A549 (cell line): ENCODE results near the gene CALML5. TPM values are rescaled to one million over a fixed set of nuclear protein-coding genes. Genes with fewer than 3 reads are reported as not detected.

Experiments used
- ATAC-seq, 2 experiments: fragments of 200-7000 bp in 1 of 2; fragments of >200 bp in 1 of 2; cut with Nextera tagmentation in 1 of 2; cut with Tn5 transposase in 1 of 2; 3 replicates each; pipeline versions ENCODE4 v1.8.0 to v1.9.1; 2018 to 2020; ENCODE audit warnings: mild to moderate bottlenecking in 1 of 2, moderate library complexity in 1 of 2
- CTCF ChIA-PET: fragments of 300-600 bp; sonication (Branson Sonifier 250); formaldehyde crosslinking; extraction: SDS; loops from one replicate; lab custom pipeline; 2021; ENCODE audit warnings: antibody characterized with exemption, inconsistent platforms; lab: Yijun Ruan, JAX
- POLR2A ChIA-PET: fragments of 350-600 bp; formaldehyde crosslinking; extraction: SDS; loops from one replicate; lab custom pipeline; 2021; ENCODE audit warnings: antibody characterized with exemption, inconsistent platforms; lab: Yijun Ruan, JAX
- DNase-seq, 2 experiments: peaks; one replicate each; pipeline versions ENCODE4 v3.0.0 to v3.0.0-alpha.2; 2011 to 2016; ENCODE audit warnings: low read depth in 1 of 2, low spot score in 1 of 2
- FAIRE-seq: peaks from 2 replicates; lab custom pipeline; 2011; peaks lifted over from hg19 to GRCh38; lab: Jason Lieb, UNC
- H3K27ac ChIP-seq, 2 experiments: fragments of >200 bp; sonication (Bioruptor Twin); formaldehyde crosslinking; 3 replicates each; pipeline ENCODE4 v1.5.1; 2016 to 2017
- H3K4me1 ChIP-seq: fragments of >200 bp; sonication (Bioruptor Twin); formaldehyde crosslinking; 3 replicates; pipeline ENCODE4 v1.6.1; 2016
- H3K4me2 ChIP-seq: fragments of >200 bp; sonication (Bioruptor Twin); formaldehyde crosslinking; 3 replicates; pipeline ENCODE4 v1.6.1; 2016
- H3K4me3 ChIP-seq: fragments of >200 bp; sonication (Bioruptor Twin); formaldehyde crosslinking; 3 replicates; pipeline ENCODE4 v1.5.1; 2016
- H3K9me3 ChIP-seq: fragments of >200 bp; sonication (Bioruptor Twin); formaldehyde crosslinking; 3 replicates; pipeline ENCODE4 v1.6.1; 2016
- BHLHE40 ChIP-seq: IDR thresholded peaks from 2 replicates; pipeline ENCODE4 v1.6.1; 2012; ENCODE audit warnings: low read depth, low read length, inconsistent platforms
- CBX2 ChIP-seq: fragments of 200-600 bp; sonication (generic); IDR thresholded peaks from 2 replicates; pipeline ENCODE4 v1.6.1; 2016; ENCODE audit warnings: low read depth, mild to moderate bottlenecking, borderline replicate concordance
- EP300 ChIP-seq, 2 experiments: fragments of >200 bp; sonication (Bioruptor Twin); formaldehyde crosslinking; IDR thresholded peaks; 2 replicates in 1 of 2; 3 replicates in 1 of 2; pipeline ENCODE4 v1.6.1; 2016 to 2017
- FOSL2 ChIP-seq, 2 experiments: fragments of 450-650 bp in 1 of 2; fragments of >200 bp in 1 of 2; sonication (Bioruptor Twin) in 1 of 2; formaldehyde crosslinking; IDR thresholded peaks; 2 replicates each; pipeline versions ENCODE4 v1.5.0 to v1.6.1; 2016 to 2020; ENCODE audit warnings: mild to moderate bottlenecking in 1 of 2, moderate library complexity in 1 of 2
- FOXS1 ChIP-seq: fragments of 250-450 bp; sonication (Bioruptor Pico); IDR thresholded peaks from 2 replicates; pipeline ENCODE4 v1.5.0; 2020; ENCODE audit warnings: mild to moderate bottlenecking, moderate library complexity
- HDAC2 ChIP-seq: fragments of 200-600 bp; sonication (generic); IDR thresholded peaks from 2 replicates; pipeline ENCODE4 v1.6.1; 2016
- HOXB13 ChIP-seq: fragments of 250-450 bp; sonication (Bioruptor Pico); IDR thresholded peaks from 2 replicates; pipeline ENCODE4 v1.5.0; 2020; ENCODE audit warnings: low read depth, mild to moderate bottlenecking, moderate library complexity
- HOXB5 ChIP-seq: fragments of 250-450 bp; sonication (Bioruptor Pico); IDR thresholded peaks from 2 replicates; pipeline ENCODE4 v1.5.0; 2020; ENCODE audit warnings: mild to moderate bottlenecking, moderate library complexity
- MAFK ChIP-seq: fragments of 450-650 bp; IDR thresholded peaks from 2 replicates; pipeline ENCODE4 v1.6.1; 2014; ENCODE audit not compliant: partially characterized antibody
- MYC ChIP-seq: IDR thresholded peaks from 2 replicates; pipeline ENCODE4 v1.6.1; 2012; ENCODE audit warnings: mild to moderate bottlenecking, inconsistent platforms, low read length, improper control_type of control experiment, borderline replicate concordance
- NR3C1 ChIP-seq: fragments of >200 bp; sonication (Bioruptor Twin); formaldehyde crosslinking; IDR thresholded peaks from 3 replicates; pipeline ENCODE4 v1.6.1; 2017
- POLR2AphosphoS2 ChIP-seq: conservative IDR thresholded peaks from 2 replicates; pipeline ENCODE4 v1.6.1; 2012; ENCODE audit warnings: low read length, improper control_type of control experiment, inconsistent platforms
- RAD21 ChIP-seq, 2 experiments: fragments of >200 bp in 1 of 2; sonication (Bioruptor Twin) in 1 of 2; formaldehyde crosslinking in 1 of 2; IDR thresholded peaks in 1 of 2; conservative IDR thresholded peaks in 1 of 2; 2 replicates in 1 of 2; 3 replicates in 1 of 2; pipeline ENCODE4 v1.6.1; 2012 to 2018; ENCODE audit warnings: inconsistent platforms in 1 of 2
- RCOR1 ChIP-seq: fragments of 150-350 bp; IDR thresholded peaks from 2 replicates; pipeline ENCODE4 v1.6.1; 2014; ENCODE audit warnings: antibody characterized with exemption, low read length, low read depth
- RFX5 ChIP-seq: fragments of 450-650 bp; IDR thresholded peaks from 2 replicates; pipeline ENCODE4 v1.7.1; 2014; ENCODE audit warnings: antibody characterized with exemption, mild to moderate bottlenecking, moderate library complexity
- SMC3 ChIP-seq: fragments of >200 bp; sonication (Bioruptor Twin); formaldehyde crosslinking; IDR thresholded peaks from 3 replicates; pipeline ENCODE4 v1.6.1; 2018; ENCODE audit warnings: inconsistent platforms
- SREBF2 ChIP-seq: fragments of 450-650 bp; IDR thresholded peaks from 2 replicates; pipeline ENCODE4 v1.6.1; 2014; ENCODE audit warnings: mild to moderate bottlenecking, moderate library complexity
- ZSCAN20 ChIP-seq: fragments of 250-450 bp; sonication (Bioruptor Pico); IDR thresholded peaks from 2 replicates; pipeline ENCODE4 v1.8.0; 2022; ENCODE audit warnings: mild to moderate bottlenecking, moderate library complexity
- WGBS: methylation state at CpG from one replicate; pipeline ENCODE4 v1.1.6; 2017; ENCODE audit errors: missing lambda C conversion rate; 5-methylcytosine and 5-hydroxymethylcytosine counted together
- polyA plus RNA-seq, 4 experiments: library from polyadenylated mRNA; depleted of rRNA in 3 of 4; stranded (reverse); fragments of >200 nt; fragmentation: RNase III in 1 of 4; extraction: RNeasy Plus Mini Kit Qiagen cat#74134 plus additional on column Dnase treatment in 1 of 4; gene quantifications; 2 replicates in 3 of 4; 3 replicates in 1 of 4; pipeline ENCODE4 v1.2.3, GENCODE V29; 2011 to 2017
- TF ChIP-seq, protein P1 (sequence below): fragments of 450-650 bp; IDR thresholded peaks from 2 replicates; pipeline ENCODE4 v1.6.1; 2014; ENCODE audit warnings: antibody characterized with exemption
- TF ChIP-seq, protein P2 (sequence below): IDR thresholded peaks from 2 replicates; pipeline ENCODE4 v1.6.1; 2012
- TF ChIP-seq, protein P3 (sequence below): fragments of 150-350 bp; IDR thresholded peaks from 2 replicates; pipeline ENCODE4 v1.6.1; 2014; ENCODE audit warnings: low read depth, mild to moderate bottlenecking, low read length
- TF ChIP-seq, protein P4 (sequence below): fragments of 250-450 bp; sonication (Bioruptor Pico); IDR thresholded peaks from 2 replicates; pipeline ENCODE4 v1.5.0; 2020; ENCODE audit warnings: low read depth, mild to moderate bottlenecking, moderate library complexity
- TF ChIP-seq, protein P5 (sequence below): fragments of >200 bp; sonication (Bioruptor Twin); formaldehyde crosslinking; IDR thresholded peaks from 2 replicates; pipeline ENCODE4 v1.6.1; 2016

CALML5 gene
- polyA plus RNA-seq, 2 of the 4 experiments (the other 2 are of a cell fraction): not detected

DNA sequence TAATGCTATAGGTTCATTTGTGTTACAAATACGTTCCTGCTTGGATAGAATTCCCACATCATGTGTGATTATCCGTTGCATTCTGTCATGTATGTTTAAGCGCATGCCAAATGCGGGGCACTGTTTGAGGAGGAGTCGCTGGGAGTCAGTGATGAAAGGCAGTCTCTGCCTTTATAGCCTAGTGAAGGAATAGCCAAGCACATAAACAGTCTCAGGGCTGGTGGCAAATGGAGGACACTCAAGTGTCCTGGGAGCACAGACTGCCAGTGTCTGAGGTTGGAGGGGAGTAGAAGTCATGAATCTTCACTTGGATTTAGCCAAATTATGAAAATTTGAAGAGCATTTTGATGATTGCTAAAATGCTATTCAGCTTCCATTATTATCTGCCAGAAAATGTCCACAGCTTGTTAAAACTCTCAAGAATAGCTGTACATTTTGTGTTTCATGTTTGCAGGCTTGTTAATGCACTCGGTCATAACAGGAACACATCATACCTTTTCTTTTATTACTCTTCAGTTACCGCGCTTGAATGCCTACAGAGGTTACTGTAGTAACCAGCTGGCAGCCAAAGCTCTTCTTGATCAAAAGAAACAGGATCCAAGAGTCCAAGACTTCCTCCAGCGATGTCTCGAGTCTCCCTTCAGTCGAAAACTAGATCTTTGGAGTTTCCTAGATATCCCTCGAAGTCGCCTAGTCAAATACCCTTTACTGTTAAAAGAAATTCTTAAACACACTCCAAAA lies 45.5 kb downstream of the CALML5 start:
- WGBS: 92% methylated on average over 13 of the region's 13 CpGs
- CTCF ChIA-PET: interaction anchor here (1.3 to 3.8 kb wide), 4 partner anchors 9 to 175 kb away, joined by 3 to 29 read pairs (median 4); no protein-coding TSS in a partner anchor

DNA sequence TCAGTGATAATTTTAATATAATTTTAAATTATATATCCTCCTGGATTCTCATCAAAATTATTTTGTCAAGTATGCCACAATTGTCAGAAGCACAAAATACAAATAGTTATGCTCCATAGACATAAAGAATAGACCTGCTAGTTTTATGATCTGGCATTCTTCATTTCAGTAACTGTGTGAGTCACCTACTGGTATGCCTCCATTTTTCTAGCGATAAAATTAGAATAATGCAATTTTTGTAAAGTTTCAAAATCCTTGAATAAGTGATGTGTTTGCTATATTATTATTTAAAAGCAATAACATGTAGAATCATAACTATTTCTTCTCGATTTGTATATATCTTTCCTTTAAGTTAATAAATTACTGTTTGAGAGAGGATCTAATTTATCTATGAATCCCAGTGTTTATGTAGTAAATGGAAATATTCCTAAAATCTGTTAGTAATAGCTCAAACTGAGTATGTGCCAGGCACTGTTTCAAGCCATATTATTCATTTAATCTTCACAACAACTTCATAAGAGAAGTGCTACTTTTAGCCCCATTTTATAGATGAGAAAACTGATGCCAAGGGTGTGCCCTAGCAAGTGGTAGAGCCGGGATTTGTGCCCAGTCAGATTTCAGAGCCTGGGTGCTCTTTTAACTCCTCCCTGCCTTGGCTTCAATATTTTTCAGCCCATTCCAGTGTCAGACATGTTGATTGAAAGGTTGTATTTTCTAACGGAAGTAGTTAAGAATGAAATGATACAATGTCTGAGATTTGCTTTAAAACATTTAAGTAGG lies 48.6 kb downstream of the CALML5 start:
- Histone ChIP-seq H3K4me1 (peaks cover 36% of the 10 kb centered on the region), H3K9me3 (no peaks in the 10 kb centered on the region), H3K4me2 (peak overlapping the region; percentile 85), H3K27ac (no peak overlapping the region)
- ChIA-PET CTCF (interaction anchor here (1.2 to 1.3 kb wide), 3 partner anchors 108 to 172 kb away, joined by 3 to 5 read pairs (median 4); no protein-coding TSS in a partner anchor), POLR2A (no interaction called here)
- FAIRE-seq: no peak
- ATAC-seq: no peak
- no peak for DNase-seq
- no peak for TF ChIP-seq CBX2
- no peak for TF ChIP-seq RCOR1
- no peak for TF ChIP-seq FOSL2 (IDR thresholded peaks at IDR 0.05)
- TF ChIP-seq FOSL2 (CRISPR knock-in tag; IDR thresholded peaks at IDR 0.05): no peak
- 0 out of 2 replicates have a peak, but pooled peaks have one; percentile 52 for TF ChIP-seq HDAC2
- no peak for TF ChIP-seq ZSCAN20
- TF ChIP-seq, protein P1, sequence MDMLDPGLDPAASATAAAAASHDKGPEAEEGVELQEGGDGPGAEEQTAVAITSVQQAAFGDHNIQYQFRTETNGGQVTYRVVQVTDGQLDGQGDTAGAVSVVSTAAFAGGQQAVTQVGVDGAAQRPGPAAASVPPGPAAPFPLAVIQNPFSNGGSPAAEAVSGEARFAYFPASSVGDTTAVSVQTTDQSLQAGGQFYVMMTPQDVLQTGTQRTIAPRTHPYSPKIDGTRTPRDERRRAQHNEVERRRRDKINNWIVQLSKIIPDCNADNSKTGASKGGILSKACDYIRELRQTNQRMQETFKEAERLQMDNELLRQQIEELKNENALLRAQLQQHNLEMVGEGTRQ: no peak
- TF ChIP-seq, all 56 proteins: peak for 1
- 85% methylated on average over 4 of the region's 4 CpGs for WGBS
- H3K4me3 ChIP-seq: no peak overlapping the region

More for the DNA sequence above, 45.5 kb downstream of the CALML5 start:
- DNase-seq (no peak), FAIRE-seq (no peak), ATAC-seq (no peak)
- H3K4me1 ChIP-seq: peaks cover 29% of the 10 kb centered on the region; the same call in 2 of the 3 replicates
- no peak for TF ChIP-seq NR3C1
- TF ChIP-seq FOXS1 (CRISPR knock-in tag): no peak
- TF ChIP-seq POLR2AphosphoS2: no peak
- TF ChIP-seq MYC: no peak
- TF ChIP-seq SMC3: no peak
- TF ChIP-seq, protein P2, sequence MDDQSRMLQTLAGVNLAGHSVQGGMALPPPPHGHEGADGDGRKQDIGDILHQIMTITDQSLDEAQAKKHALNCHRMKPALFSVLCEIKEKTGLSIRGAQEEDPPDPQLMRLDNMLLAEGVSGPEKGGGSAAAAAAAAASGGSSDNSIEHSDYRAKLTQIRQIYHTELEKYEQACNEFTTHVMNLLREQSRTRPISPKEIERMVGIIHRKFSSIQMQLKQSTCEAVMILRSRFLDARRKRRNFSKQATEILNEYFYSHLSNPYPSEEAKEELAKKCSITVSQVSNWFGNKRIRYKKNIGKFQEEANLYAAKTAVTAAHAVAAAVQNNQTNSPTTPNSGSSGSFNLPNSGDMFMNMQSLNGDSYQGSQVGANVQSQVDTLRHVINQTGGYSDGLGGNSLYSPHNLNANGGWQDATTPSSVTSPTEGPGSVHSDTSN: no peak
- TF ChIP-seq, protein P3, sequence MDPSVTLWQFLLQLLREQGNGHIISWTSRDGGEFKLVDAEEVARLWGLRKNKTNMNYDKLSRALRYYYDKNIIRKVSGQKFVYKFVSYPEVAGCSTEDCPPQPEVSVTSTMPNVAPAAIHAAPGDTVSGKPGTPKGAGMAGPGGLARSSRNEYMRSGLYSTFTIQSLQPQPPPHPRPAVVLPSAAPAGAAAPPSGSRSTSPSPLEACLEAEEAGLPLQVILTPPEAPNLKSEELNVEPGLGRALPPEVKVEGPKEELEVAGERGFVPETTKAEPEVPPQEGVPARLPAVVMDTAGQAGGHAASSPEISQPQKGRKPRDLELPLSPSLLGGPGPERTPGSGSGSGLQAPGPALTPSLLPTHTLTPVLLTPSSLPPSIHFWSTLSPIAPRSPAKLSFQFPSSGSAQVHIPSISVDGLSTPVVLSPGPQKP: no peak
- no peak for TF ChIP-seq HOXB5
- TF ChIP-seq RFX5: no peak
- TF ChIP-seq EP300 (IDR thresholded peaks at IDR 0.05): no peak
- no peak for TF ChIP-seq BHLHE40
- TF ChIP-seq HOXB13: no peak
- no peak for TF ChIP-seq RAD21 (conservative IDR thresholded peaks at IDR 0.05 in 1 of 2, IDR thresholded peaks at IDR 0.05 in 1 of 2)
- TF ChIP-seq SREBF2: no peak
- TF ChIP-seq MAFK: no peak
- TF ChIP-seq, protein P4, sequence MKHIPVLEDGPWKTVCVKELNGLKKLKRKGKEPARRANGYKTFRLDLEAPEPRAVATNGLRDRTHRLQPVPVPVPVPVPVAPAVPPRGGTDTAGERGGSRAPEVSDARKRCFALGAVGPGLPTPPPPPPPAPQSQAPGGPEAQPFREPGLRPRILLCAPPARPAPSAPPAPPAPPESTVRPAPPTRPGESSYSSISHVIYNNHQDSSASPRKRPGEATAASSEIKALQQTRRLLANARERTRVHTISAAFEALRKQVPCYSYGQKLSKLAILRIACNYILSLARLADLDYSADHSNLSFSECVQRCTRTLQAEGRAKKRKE (CRISPR knock-in tag): no peak
- TF ChIP-seq, protein P5, sequence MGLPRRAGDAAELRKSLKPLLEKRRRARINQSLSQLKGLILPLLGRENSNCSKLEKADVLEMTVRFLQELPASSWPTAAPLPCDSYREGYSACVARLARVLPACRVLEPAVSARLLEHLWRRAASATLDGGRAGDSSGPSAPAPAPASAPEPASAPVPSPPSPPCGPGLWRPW: no peak
- POLR2A ChIA-PET: no interaction called here
- no peaks in the 10 kb centered on the region for H3K9me3 ChIP-seq
- no peak overlapping the region for H3K4me2 ChIP-seq
- H3K4me3 ChIP-seq: no peak overlapping the region
- H3K27ac ChIP-seq: no peak overlapping the region
